Astrocyte (in vitro differentiated cells and primary cell): Measurements from ENCODE around the gene IRGC. TPM values are rescaled to one million over a fixed set of nuclear protein-coding genes. Genes with fewer than 3 reads are reported as not detected.

Experiments
- DNase-seq: peaks from one replicate; pipeline ENCODE4 v3.0.0-alpha.2; 2010; ENCODE audit warnings: low read depth
- FAIRE-seq: peaks from 2 replicates; lab custom pipeline; 2011; peaks lifted over from hg19 to GRCh38; lab: Jason Lieb, UNC
- H2AFZ ChIP-seq: 2 replicates; pipeline ENCODE4 v1.6.0; 2012; ENCODE audit warnings: low read depth, low read length, inconsistent platforms
- H3K27ac ChIP-seq: 2 replicates; pipeline ENCODE4 v1.5.1; 2011; ENCODE audit warnings: low read depth, low read length, inconsistent platforms
- H3K27me3 ChIP-seq: 2 replicates; pipeline ENCODE4 v1.6.0; 2011; ENCODE audit warnings: low read length, inconsistent platforms; ENCODE audit not compliant: insufficient read depth
- H3K36me3 ChIP-seq: 2 replicates; pipeline ENCODE4 v1.5.1; 2011; ENCODE audit warnings: low read length, inconsistent platforms; ENCODE audit not compliant: insufficient read depth
- H3K4me1 ChIP-seq: 2 replicates; pipeline ENCODE4 v1.5.1; 2011; ENCODE audit warnings: low read length, inconsistent platforms; ENCODE audit not compliant: insufficient read depth
- H3K4me2 ChIP-seq: 2 replicates; pipeline ENCODE4 v1.6.0; 2012; ENCODE audit warnings: low read length, inconsistent platforms
- H3K4me3 ChIP-seq: 2 replicates; pipeline ENCODE4 v1.5.1; 2011; ENCODE audit warnings: low read depth, mild to moderate bottlenecking, low read length, inconsistent platforms; ENCODE audit not compliant: insufficient read depth
- H3K79me2 ChIP-seq: 2 replicates; pipeline ENCODE4 v1.6.0; 2012; ENCODE audit warnings: mild to moderate bottlenecking, low read length, inconsistent platforms; ENCODE audit not compliant: insufficient read depth
- H3K9ac ChIP-seq: 2 replicates; pipeline ENCODE4 v1.6.0; 2012; ENCODE audit warnings: mild to moderate bottlenecking, low read length, inconsistent platforms
- H3K9me3 ChIP-seq: 2 replicates; pipeline ENCODE4 v1.5.1; 2012; ENCODE audit warnings: low read depth, mild to moderate bottlenecking, low read length, inconsistent platforms; ENCODE audit not compliant: insufficient read depth
- H4K20me1 ChIP-seq: 2 replicates; pipeline ENCODE4 v1.6.0; 2012; ENCODE audit warnings: low read length, inconsistent platforms; ENCODE audit not compliant: insufficient read depth
- H3K27ac Mint-ChIP-seq: one replicate; pipeline ENCODE4 v1.8.0; 2021; ENCODE audit warnings: mild to moderate bottlenecking, mixed read lengths; ENCODE audit not compliant: unreplicated experiment
- H3K27me3 Mint-ChIP-seq: one replicate; pipeline ENCODE4 v1.8.0; 2021; ENCODE audit warnings: low read depth, mixed read lengths; ENCODE audit not compliant: unreplicated experiment
- H3K36me3 Mint-ChIP-seq: one replicate; pipeline ENCODE4 v1.8.0; 2021; ENCODE audit warnings: low read depth, mixed read lengths; ENCODE audit not compliant: unreplicated experiment
- H3K4me1 Mint-ChIP-seq: one replicate; pipeline ENCODE4 v1.8.0; 2021; ENCODE audit warnings: low read depth, mixed read lengths; ENCODE audit not compliant: unreplicated experiment
- H3K4me3 Mint-ChIP-seq: one replicate; pipeline ENCODE4 v1.8.0; 2021; ENCODE audit warnings: mild to moderate bottlenecking, moderate library complexity, mixed read lengths; ENCODE audit not compliant: unreplicated experiment
- H3K9me3 Mint-ChIP-seq: one replicate; pipeline ENCODE4 v1.8.0; 2021; ENCODE audit warnings: mild to moderate bottlenecking, mixed read lengths; ENCODE audit not compliant: unreplicated experiment
- EZH2 ChIP-seq: IDR thresholded peaks from 2 replicates; pipeline ENCODE4 v1.6.1; 2012; ENCODE audit warnings: mild to moderate bottlenecking, low read length, inconsistent platforms; ENCODE audit not compliant: insufficient read depth
- total RNA-seq: library from RNA; stranded (reverse); gene quantifications from 2 replicates; pipeline ENCODE4 v1.2.1, GENCODE V29; 2021
- TF ChIP-seq, protein P1 (sequence below): IDR thresholded peaks from 2 replicates; pipeline ENCODE4 v1.5.1; 2011; ENCODE audit warnings: low read depth, mild to moderate bottlenecking, inconsistent platforms, low read length, moderate library complexity; ENCODE audit not compliant: insufficient read depth

The IRGC gene
- total RNA-seq, 1 donor from 2014 or later, result not detected

DNA sequence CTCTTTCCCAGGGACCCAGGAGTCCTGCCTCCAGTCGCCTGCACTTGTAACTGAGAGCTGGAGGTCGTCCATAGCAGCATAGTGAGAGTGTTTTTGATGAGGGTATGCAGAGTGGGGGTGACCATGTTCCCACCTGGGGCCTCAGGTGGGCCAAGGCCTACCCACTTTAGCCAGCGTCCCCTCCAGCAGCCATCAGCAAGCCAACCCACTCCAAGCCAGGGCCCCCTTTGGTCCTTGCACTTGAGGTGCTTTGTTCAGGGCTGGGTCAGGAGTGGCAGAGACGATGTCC is 50.8 kb downstream of the IRGC start:
- Histone ChIP-seq H3K9ac (no peak overlapping the region), H3K79me2 (no peaks in the 10 kb centered on the region), H3K9me3 (no peaks in the 10 kb centered on the region), H3K36me3 (no peaks in the 10 kb centered on the region), H2AFZ (no peak overlapping the region), H3K4me1 (peaks cover 36% of the 10 kb centered on the region), H3K4me2 (no peak overlapping the region), H3K4me3 (no peak overlapping the region), H4K20me1 (no peaks in the 10 kb centered on the region), H3K27me3 (no peaks in the 10 kb centered on the region), H3K27ac (no peak overlapping the region)
- H3K36me3 Mint-ChIP-seq, result peaks cover 3% of the 10 kb centered on the region
- DNase-seq (no peak), FAIRE-seq (no peak)
- peaks cover 25% of the 10 kb centered on the region for H3K27me3 Mint-ChIP-seq
- no peak overlapping the region for H3K4me3 Mint-ChIP-seq
- TF ChIP-seq, protein P1, sequence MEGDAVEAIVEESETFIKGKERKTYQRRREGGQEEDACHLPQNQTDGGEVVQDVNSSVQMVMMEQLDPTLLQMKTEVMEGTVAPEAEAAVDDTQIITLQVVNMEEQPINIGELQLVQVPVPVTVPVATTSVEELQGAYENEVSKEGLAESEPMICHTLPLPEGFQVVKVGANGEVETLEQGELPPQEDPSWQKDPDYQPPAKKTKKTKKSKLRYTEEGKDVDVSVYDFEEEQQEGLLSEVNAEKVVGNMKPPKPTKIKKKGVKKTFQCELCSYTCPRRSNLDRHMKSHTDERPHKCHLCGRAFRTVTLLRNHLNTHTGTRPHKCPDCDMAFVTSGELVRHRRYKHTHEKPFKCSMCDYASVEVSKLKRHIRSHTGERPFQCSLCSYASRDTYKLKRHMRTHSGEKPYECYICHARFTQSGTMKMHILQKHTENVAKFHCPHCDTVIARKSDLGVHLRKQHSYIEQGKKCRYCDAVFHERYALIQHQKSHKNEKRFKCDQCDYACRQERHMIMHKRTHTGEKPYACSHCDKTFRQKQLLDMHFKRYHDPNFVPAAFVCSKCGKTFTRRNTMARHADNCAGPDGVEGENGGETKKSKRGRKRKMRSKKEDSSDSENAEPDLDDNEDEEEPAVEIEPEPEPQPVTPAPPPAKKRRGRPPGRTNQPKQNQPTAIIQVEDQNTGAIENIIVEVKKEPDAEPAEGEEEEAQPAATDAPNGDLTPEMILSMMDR, result no peak
- no peak for TF ChIP-seq EZH2
- H3K9me3 Mint-ChIP-seq, result peaks cover 1% of the 10 kb centered on the region
- peaks cover 27% of the 10 kb centered on the region for H3K4me1 Mint-ChIP-seq
- H3K27ac Mint-ChIP-seq, result peak overlapping the region; percentile 26

DNA sequence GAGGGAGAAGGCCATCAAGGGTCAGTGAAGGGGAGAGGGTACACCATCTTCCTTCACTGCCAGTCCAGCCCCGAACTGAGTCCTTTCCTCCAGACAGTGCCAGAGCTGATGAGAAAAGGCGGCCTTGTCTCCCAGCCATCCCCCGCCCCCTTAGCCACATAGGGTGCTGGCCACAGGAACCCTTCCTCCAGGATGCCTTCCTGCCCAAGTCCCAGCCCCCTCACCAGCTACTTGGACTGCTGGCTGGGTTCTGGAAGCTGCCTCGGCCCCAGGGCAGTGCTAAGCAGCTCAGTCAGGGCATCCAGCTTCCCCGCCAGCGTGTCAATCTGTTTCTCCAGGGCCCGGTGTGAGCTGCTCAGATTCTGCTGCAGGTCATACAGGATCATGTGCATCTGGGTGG is 51.4 kb downstream of the IRGC start:
- peaks cover 27% of the 10 kb centered on the region for H3K27me3 Mint-ChIP-seq
- H3K4me3 Mint-ChIP-seq, result no peak overlapping the region
- no peak for DNase-seq
- no peak overlapping the region for H3K27ac Mint-ChIP-seq
- Histone ChIP-seq H4K20me1 (no peaks in the 10 kb centered on the region), H3K27me3 (no peaks in the 10 kb centered on the region), H2AFZ (no peak overlapping the region), H3K4me1 (peaks cover 36% of the 10 kb centered on the region), H3K36me3 (no peaks in the 10 kb centered on the region), H3K79me2 (no peaks in the 10 kb centered on the region), H3K27ac (no peak overlapping the region), H3K9ac (no peak overlapping the region), H3K4me2 (no peak overlapping the region), H3K4me3 (no peak overlapping the region), H3K9me3 (no peaks in the 10 kb centered on the region)
- no peak for TF ChIP-seq EZH2
- TF ChIP-seq, protein P1, result no peak
- peaks cover 27% of the 10 kb centered on the region for H3K4me1 Mint-ChIP-seq
- H3K36me3 Mint-ChIP-seq, result peaks cover 3% of the 10 kb centered on the region
- no peak for FAIRE-seq
- peaks cover 1% of the 10 kb centered on the region for H3K9me3 Mint-ChIP-seq

DNA sequence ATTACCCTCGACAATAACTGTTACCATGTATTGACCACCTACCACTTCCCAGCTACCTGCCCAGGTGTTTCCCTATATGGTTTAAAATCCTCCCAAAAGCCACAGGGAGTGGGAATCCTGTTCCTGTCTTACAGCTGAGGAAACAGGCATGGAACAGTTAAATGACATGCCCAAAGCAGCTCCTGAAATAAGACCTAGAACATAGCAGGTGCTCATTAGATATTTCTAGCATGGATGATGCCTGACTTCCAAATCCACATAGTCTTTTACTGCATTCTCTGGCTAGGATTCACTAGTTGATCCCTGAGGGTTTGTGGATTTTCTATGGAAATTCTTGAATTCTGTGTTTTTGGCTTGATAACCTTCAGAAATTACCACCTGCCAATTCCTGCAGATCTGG is 51.9 kb downstream of the IRGC start:
- Histone ChIP-seq H3K27ac (no peak overlapping the region), H4K20me1 (no peaks in the 10 kb centered on the region), H3K9me3 (no peaks in the 10 kb centered on the region), H3K9ac (no peak overlapping the region), H3K27me3 (no peaks in the 10 kb centered on the region), H3K4me2 (no peak overlapping the region), H2AFZ (no peak overlapping the region), H3K79me2 (no peaks in the 10 kb centered on the region), H3K36me3 (no peaks in the 10 kb centered on the region), H3K4me3 (no peak overlapping the region), H3K4me1 (peaks cover 35% of the 10 kb centered on the region)
- peaks cover 1% of the 10 kb centered on the region for H3K9me3 Mint-ChIP-seq
- H3K4me1 Mint-ChIP-seq, result peaks cover 27% of the 10 kb centered on the region
- H3K27me3 Mint-ChIP-seq, result peaks cover 32% of the 10 kb centered on the region
- FAIRE-seq, result no peak
- peaks cover 3% of the 10 kb centered on the region for H3K36me3 Mint-ChIP-seq
- no peak overlapping the region for H3K4me3 Mint-ChIP-seq
- no peak overlapping the region for H3K27ac Mint-ChIP-seq
- no peak for DNase-seq
- no peak for TF ChIP-seq EZH2
- TF ChIP-seq, protein P1, result no peak
